HFFc6 (cell line): ENCODE measurements around the gene CCDC17. TPM values are rescaled to one million over a fixed set of nuclear protein-coding genes. Genes with fewer than 3 reads are reported as not detected.

Source experiments
- DNase-seq: peaks from one replicate; pipeline ENCODE4 v3.0.0-alpha.2; 2018
- H3K27ac Mint-ChIP-seq: 2 replicates; pipeline ENCODE4 v1.8.0; 2020; ENCODE audit warnings: mild to moderate bottlenecking, mixed read lengths
- H3K27me3 Mint-ChIP-seq: 2 replicates; pipeline ENCODE4 v1.8.0; 2021; ENCODE audit warnings: mild to moderate bottlenecking, moderate library complexity, mixed read lengths; ENCODE audit not compliant: insufficient read depth
- H3K36me3 Mint-ChIP-seq: 2 replicates; pipeline ENCODE4 v1.8.0; 2021; ENCODE audit warnings: low read depth, mixed read lengths
- H3K4me1 Mint-ChIP-seq: 2 replicates; pipeline ENCODE4 v1.8.0; 2020; ENCODE audit warnings: low read depth, mixed read lengths
- H3K4me3 Mint-ChIP-seq: 2 replicates; pipeline ENCODE4 v1.8.0; 2020; ENCODE audit warnings: mild to moderate bottlenecking, moderate library complexity, mixed read lengths
- H3K9me3 Mint-ChIP-seq: 2 replicates; pipeline ENCODE4 v1.8.0; 2020; ENCODE audit warnings: mild to moderate bottlenecking, mixed read lengths
- total RNA-seq, 6 experiments: library from RNA; stranded (reverse); fragmentation: NEBNext Ultra II Directional; extraction: Animal tissue kit (Norgen Biotek cat#: 25700); gene quantifications; 2 replicates in 1 of 6; 3 replicates in 5 of 6; pipeline ENCODE4 v1.2.3, GENCODE V29; 2021
- TF ChIP-seq, protein P1 (sequence below): fragments of 200-600 bp; sonication (generic); IDR thresholded peaks from 2 replicates; pipeline ENCODE4 v1.5.0; 2021; ENCODE audit warnings: antibody characterized with exemption, mild to moderate bottlenecking

CCDC17 gene
- total RNA-seq, 6 experiments from 2014 or later, result 0.24 to 0.79 (median 0.31) TPM

DNA sequence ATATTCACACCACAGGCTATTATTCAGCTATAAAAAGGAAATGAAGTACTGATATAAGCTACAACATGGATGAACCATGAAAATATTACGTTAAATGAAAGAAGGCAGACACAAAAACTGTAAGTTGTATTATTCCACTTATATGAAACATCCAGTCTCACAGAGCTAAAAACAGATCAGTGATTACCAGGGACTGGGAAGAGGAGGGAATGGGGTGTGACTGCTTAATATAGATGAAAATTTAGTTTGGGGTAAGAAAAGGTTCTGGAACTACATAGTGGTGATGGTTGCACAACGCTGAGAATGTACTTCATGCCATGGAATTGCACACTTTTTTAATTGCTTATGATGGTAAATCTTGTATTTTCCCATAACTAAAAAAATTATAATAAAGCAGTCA lies 43.0 kb upstream of the CCDC17 start:
- no peak for DNase-seq
- H3K9me3 Mint-ChIP-seq, result no peaks in the 10 kb centered on the region
- H3K27me3 Mint-ChIP-seq, result no peaks in the 10 kb centered on the region
- no peak overlapping the region for H3K4me3 Mint-ChIP-seq
- peaks cover 45% of the 10 kb centered on the region for H3K4me1 Mint-ChIP-seq
- peaks cover 5% of the 10 kb centered on the region; the same call in 1 of the 2 replicates for H3K36me3 Mint-ChIP-seq
- no peak overlapping the region for H3K27ac Mint-ChIP-seq
- TF ChIP-seq, protein P1, sequence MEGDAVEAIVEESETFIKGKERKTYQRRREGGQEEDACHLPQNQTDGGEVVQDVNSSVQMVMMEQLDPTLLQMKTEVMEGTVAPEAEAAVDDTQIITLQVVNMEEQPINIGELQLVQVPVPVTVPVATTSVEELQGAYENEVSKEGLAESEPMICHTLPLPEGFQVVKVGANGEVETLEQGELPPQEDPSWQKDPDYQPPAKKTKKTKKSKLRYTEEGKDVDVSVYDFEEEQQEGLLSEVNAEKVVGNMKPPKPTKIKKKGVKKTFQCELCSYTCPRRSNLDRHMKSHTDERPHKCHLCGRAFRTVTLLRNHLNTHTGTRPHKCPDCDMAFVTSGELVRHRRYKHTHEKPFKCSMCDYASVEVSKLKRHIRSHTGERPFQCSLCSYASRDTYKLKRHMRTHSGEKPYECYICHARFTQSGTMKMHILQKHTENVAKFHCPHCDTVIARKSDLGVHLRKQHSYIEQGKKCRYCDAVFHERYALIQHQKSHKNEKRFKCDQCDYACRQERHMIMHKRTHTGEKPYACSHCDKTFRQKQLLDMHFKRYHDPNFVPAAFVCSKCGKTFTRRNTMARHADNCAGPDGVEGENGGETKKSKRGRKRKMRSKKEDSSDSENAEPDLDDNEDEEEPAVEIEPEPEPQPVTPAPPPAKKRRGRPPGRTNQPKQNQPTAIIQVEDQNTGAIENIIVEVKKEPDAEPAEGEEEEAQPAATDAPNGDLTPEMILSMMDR, result no peak

DNA sequence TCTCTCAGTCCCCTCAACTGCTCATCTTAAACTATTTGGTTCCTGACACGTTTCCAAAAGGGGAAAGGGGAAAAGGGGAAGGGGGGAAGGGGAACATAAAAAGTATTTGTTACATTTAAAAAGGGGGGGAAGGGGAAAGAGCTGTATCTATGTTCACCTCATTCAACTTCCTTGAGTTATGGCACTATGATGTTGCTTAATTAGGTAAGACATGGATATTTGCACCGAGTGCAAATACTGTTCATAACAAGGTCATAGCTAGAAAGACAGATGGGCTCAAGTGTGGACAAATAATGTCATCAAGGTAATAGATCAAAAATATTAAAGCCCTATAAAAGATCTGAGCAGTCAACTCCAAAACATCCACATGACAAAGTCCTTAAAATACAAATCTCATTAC lies 36.5 kb upstream of the CCDC17 start:
- Mint-ChIP-seq H3K9me3 (no peaks in the 10 kb centered on the region), H3K4me1 (no peaks in the 10 kb centered on the region), H3K27me3 (no peaks in the 10 kb centered on the region), H3K27ac (no peak overlapping the region; the same call in 1 of the 2 replicates), H3K4me3 (no peak overlapping the region), H3K36me3 (peaks cover 25% of the 10 kb centered on the region)
- TF ChIP-seq, protein P1, result no peak
- no peak for DNase-seq

DNA sequence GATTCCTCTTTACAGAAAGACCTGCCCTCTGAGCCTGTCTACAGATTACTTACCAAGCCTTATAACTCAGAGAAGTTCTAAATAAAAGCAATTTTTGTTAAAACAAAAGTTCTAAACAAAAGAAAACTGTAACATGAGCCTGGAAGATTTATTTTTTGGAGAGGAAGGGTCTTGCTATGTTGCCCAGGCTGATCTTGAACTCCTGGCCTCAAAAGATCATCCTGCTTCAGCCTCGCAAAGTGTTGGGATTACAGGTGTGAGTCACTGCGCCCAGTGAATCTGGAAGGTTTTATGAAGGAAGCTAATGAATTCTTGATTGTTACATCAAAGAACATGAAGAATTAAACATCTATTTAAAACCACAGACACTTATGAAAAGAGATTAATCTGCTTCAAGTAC lies 35.4 kb upstream of the CCDC17 start:
- Mint-ChIP-seq H3K4me1 (0 out of 2 replicates have a peak, but pooled peaks cover 5% of the 10 kb centered on the region), H3K27ac (no peak overlapping the region), H3K4me3 (no peak overlapping the region), H3K27me3 (no peaks in the 10 kb centered on the region; the same call in 1 of the 2 replicates), H3K36me3 (peaks cover 36% of the 10 kb centered on the region), H3K9me3 (no peaks in the 10 kb centered on the region)
- no peak for DNase-seq
- TF ChIP-seq, protein P1, result no peak

DNA sequence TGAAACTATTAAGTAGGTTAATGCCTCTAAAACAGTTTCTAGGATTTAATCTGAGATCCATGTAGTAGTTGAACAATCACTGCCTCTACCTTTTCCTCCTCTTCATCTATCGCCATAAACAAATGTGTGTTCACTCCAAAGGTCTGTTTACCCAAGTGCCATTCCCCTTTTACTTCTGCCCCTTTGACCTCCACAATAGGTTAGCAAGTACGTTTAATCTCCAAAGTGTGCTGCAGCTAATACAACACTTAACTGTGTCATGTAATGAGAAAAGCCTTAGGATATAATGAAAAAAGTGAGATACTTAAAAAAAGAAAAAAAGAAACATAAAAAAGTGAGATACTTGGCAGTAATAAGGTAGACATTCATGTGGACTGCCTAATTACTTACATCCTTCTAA lies 34.3 kb upstream of the CCDC17 start:
- no peak for DNase-seq
- Mint-ChIP-seq H3K4me3 (no peak overlapping the region), H3K27me3 (no peaks in the 10 kb centered on the region; the same call in 1 of the 2 replicates), H3K36me3 (peaks cover 36% of the 10 kb centered on the region), H3K27ac (peak overlapping the region; percentile 29; the same call in 1 of the 2 replicates), H3K9me3 (no peaks in the 10 kb centered on the region), H3K4me1 (0 out of 2 replicates have a peak, but pooled peaks cover 5% of the 10 kb centered on the region)
- TF ChIP-seq, protein P1, result no peak

DNA sequence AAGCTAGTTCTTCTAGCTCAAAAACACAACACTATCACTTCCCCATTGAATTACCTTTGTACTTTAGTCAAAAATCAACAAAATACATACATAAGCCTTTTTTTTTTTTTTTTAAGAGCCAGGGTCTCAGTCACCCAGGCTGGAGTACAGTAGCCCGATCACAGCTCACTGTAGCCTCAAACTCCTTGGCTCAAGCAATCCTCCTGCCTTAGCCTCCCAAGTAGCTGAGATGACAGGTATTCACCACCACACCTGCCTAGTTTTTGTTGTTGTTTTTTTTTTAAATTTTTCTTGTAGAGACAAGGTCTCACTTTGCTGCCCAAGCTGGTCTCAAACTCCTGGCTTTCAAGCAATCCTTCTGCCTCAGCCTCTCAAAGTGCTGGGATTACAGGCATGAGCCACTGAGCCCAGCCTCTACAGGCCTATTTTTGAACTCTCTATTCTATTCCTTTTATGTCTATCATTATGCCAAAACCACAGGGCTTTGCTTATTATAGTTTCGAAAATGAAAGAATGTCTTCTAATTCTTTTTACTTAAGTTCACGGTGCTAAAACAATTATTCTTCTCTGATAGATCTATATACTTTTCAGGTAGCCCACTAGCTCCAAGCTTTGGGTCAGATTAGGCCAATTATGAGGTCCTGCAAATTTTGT lies 32.8 kb upstream of the CCDC17 start:
- Mint-ChIP-seq H3K36me3 (peaks cover 41% of the 10 kb centered on the region), H3K4me1 (0 out of 2 replicates have a peak, but pooled peaks cover 5% of the 10 kb centered on the region)
- no peak for DNase-seq

More for the DNA sequence above, 32.8 kb upstream of the CCDC17 start:
- Mint-ChIP-seq H3K4me3 (no peak overlapping the region), H3K9me3 (no peaks in the 10 kb centered on the region), H3K27ac (no peak overlapping the region), H3K27me3 (no peaks in the 10 kb centered on the region; the same call in 1 of the 2 replicates)
- TF ChIP-seq, protein P1, result no peak
